HG03097 (cell line): ENCODE measurements around the gene ARGLU1.
"Not testable (repeated sequence)": the region's sequence is repeated elsewhere in the genome, so short reads cannot be mapped to it uniquely, and the experiment has no call there.

Experiments
- ATAC-seq: cut with Tn5 transposase; IDR thresholded peaks from one replicate; pipeline ENCODE4 v1.9.1; 2021; ENCODE audit not compliant: unreplicated experiment, low FRiP score

ARGLU1 gene, protein sequence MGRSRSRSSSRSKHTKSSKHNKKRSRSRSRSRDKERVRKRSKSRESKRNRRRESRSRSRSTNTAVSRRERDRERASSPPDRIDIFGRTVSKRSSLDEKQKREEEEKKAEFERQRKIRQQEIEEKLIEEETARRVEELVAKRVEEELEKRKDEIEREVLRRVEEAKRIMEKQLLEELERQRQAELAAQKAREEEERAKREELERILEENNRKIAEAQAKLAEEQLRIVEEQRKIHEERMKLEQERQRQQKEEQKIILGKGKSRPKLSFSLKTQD

DNA sequence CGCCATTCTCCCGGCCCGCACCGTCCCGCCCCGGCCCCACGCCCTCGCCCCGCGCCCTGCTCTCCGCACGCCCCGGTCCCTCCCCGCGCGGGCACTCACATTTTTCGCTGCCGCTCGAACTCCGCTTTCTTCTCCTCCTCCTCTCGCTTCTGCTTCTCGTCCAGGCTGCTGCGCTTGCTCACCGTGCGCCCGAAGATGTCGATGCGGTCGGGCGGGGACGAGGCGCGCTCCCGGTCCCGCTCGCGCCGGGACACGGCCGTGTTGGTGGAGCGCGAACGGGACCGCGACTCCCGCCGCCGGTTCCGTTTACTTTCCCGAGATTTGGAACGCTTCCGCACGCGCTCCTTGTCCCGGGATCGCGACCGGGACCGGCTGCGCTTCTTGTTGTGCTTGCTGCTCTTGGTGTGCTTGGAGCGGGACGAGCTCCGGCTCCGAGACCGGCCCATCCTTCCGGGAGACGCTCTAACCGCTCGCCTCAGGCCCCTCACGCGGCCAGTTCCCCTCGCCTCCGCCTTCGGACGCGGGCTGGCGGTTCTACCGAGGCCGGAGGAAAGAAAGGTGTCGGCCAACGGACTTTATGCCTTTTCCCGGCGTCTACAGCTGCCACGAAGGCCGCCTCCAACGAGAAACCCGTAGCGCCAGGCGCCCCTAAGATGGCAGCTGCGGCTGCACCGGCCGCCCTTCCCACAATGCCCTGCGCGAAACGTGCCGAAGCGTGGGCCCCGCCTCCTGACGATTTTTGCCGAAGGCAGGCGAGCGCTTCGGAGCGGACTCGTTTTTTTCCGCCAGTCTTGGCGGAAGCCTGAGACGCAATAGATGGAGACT lies at the start of gene ARGLU1:
Gene ARGLU1, minus strand, starts transcription at position 664 of the 825 bp plus-strand sequence. Its CDS starts 218 bp downstream, at position 446.
- peak; percentile 83 for ATAC-seq

DNA sequence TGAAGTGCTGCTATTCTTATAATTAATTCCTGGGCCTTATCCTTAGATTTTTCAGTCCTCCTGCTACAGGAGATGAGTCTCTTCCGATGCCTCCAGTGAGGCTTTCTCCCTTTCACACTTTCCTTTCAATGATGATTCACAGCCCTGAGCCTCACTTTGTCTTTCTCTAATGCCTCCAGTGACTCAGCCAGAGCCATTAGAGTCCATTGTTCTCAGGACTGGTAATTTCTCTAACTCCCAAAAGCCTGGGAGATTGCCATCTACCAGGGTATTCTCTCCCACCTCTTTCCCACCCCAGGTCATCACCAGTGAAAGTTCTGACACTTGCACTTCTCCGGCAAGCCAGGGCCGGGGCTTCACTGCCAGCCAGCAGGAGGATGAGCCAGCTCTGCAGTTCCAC lies 49.6 kb upstream of the ARGLU1 start:
- no peak for ATAC-seq

DNA sequence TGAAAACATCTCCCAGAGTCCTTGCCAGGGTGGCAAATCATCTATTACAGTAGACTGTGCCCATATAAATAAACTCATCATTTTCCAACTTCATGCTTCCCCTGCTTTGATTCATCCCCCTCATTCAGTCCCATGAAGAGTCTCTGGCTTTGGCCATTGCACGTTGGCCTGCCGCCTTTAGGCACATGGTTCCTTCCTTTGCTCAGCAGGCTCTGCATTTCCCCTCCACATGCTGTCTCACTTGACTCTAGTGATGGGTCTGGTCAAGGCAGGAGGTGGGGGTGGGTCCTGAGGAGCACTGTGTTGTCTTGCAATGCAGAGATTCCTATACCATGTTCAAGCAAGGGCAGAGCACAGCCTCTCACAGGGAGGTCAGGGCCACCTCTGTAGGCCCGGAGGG lies 48.8 kb upstream of the ARGLU1 start:
- no peak for ATAC-seq

DNA sequence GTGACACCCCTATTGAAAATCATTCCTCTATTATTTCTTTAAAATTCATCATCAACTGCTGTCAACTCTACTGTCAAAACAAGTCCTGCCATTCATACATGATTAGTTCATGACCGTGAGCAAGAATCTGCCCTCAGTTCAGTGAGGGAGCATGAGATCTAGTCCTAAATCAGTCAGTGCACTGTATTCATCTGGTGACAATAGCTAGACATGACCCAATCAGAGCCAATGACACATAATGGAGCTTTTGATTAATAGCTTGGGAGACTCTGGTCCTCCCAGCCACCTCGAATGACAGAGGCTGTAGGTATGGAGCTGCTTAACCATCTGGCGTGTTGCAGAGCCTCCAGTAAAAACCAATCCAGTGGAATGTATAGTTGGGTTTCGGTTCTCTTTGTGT lies 46.9 kb upstream of the ARGLU1 start:
- ATAC-seq = no peak

DNA sequence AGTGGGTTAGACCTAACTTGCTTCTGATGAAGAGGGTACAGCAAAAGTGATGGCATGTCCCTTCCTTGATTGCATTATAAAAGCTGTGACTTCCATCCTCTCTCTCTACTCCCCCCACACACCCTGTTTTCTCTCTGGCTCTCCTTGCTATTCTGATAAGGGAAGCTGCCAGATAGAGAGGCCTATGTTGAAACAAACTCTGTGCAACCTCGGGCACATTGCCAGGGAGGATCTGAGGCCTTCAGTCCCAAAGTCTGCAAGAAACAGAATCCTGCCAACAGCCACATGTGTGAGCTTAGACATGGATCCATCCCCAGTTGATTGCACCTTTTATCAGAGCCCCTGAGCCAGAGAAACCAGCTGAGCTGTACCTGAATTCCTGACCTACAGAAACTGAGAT lies 44.8 kb upstream of the ARGLU1 start:
- no peak for ATAC-seq

DNA sequence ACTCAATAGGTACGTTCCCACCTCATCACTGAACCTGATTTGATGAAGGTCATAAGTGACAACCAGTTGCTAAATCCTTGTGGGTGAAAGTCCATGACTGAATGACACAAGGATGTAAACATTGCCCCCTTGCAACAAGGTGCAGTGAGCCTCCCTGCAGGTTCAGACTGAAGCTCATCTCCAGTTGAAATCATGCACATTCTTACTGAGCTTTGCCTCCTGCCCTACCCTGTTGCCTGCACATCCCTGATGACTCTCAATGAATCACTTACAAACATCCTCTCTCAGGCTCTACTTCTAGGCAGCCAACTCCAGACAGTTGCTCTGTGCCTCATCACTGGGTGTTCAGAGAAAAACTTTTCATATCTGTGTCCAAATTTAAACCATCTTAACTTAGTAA lies 42.5 kb upstream of the ARGLU1 start:
- ATAC-seq = no peak

DNA sequence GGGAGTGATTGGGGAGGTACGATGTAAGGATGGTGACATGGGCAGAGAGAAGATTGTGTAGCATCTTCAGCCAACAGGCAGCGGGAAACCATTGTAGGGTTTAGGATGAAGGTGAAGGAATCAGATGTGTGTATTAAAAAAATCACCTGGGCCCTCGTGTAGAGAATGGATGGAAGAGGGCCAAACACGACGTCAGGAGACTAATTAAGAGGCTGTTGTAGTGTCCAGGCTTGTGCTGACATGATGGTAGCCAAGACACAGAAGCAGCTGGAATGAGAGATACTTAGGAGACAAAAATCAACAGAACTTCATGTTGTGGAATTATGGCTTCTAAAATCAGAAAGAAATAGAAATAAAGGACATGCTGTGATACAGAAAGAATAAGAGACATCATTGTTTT lies 41.2 kb upstream of the ARGLU1 start:
- no peak for ATAC-seq

DNA sequence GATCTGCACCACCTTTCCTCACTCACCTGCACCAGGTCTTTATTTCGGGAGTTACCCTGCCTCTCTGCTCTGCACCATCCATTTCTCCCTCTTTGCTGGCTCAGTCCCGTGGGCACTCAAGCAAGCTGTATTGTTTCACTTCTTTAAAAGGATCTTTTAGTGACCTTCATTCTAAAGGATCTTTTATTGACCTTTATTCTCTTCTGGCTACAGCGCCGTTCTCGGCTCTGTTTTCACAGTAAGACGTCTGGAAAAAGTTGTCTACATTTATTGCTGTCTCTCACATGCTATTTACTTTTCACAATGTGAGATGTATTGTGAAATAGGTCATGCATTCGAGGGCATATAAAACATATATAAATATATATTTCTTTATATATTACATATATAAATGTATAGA lies 35.6 kb upstream of the ARGLU1 start:
- no peak for ATAC-seq

DNA sequence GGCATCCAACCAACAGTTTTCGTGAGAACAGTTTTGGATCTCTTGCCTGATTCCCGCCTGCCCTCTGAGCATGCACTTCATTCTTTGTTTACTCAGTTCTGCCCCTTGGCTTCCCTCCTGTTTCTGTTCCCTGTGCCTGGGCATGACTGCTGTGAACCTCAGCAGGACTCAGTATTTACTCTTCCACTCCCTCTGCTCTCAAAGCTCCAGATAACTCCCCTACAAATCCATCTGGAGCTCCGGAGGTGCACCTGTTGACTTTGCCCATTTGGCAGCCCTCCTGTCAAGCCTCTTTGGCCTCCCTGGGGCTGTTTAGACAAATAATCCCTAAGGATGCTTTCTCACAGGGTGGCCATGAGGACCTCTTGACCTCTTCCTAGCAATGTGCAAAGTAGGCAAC lies 34.2 kb upstream of the ARGLU1 start:
- ATAC-seq = no peak

DNA sequence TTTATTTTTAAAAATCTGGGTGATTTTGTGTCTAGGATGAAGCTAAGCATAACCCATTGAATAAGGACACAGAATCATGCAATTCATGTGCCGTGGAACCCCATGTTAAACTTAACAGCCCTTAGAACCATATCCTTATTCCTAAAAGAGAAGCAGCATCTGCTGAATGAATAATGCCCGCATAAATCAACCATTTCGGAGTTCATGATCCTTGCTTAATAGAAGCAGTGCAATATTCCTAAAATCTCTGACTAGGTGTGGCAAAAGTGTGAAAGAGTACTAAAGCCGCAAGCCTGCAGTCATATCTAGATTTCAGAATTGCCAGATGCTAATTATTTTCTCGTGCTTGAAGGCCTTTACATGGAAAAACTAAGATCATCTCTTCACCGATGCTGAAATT lies 33.6 kb upstream of the ARGLU1 start:
- ATAC-seq = no peak

DNA sequence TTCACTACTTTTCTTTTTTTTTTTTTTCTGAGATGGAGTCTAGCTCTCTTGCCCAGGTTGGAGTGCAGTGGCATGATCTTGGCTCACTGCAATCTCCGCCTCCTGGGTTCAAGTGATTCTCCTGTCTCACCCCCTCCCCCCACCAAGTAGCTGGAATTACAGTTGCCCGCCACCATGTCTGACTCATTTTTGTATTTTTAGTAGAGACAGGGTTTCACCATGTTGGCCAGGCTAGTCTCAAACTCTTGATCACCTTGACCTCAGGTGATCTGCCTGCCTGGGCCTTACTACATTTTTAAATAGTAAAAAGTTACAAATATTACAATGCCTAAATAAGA lies 32.8 kb upstream of the ARGLU1 start:
- not testable (repeated sequence) for ATAC-seq

DNA sequence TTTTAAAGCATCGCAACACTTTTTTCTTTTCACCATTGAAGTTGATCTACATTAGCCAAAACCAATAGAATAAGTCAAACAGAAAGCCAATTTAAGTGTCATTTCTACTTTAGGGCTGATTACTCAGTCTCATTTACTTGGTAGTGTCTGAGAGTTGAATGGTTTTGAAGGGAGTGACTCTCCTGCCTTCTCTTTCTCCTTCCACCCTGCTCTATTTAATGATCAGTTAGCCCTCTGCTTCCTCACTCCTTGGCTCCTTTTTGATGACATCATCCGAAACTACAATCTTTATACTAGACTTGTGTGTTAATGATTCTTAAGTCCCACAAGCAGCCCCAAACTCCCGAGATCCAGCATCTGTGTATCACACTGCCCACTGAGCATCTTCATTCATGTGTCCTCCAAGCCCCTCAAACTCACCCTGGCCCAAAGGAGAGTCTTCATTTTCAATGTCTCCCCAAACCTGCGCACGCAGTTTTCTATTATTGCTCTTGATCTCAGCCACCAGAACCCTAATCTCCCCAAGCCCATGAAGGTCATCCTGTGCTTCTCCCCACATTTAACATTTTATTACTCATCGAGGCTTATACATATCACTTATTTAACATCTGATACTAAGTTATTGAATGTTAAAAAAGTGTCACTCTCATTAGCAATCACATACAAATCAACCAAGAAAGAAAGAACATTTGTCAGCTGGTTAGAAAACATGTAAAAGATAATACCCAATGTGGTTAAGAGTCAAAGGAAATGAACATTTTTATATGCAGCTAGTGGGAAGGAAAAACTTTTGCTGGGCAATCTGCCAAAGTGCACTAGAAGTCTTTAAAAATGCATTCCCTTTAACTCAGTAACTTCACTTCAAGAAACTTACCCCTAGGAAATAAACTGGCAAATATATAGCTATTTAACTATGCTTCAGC lies 32.2 kb upstream of the ARGLU1 start:
- ATAC-seq = no peak

DNA sequence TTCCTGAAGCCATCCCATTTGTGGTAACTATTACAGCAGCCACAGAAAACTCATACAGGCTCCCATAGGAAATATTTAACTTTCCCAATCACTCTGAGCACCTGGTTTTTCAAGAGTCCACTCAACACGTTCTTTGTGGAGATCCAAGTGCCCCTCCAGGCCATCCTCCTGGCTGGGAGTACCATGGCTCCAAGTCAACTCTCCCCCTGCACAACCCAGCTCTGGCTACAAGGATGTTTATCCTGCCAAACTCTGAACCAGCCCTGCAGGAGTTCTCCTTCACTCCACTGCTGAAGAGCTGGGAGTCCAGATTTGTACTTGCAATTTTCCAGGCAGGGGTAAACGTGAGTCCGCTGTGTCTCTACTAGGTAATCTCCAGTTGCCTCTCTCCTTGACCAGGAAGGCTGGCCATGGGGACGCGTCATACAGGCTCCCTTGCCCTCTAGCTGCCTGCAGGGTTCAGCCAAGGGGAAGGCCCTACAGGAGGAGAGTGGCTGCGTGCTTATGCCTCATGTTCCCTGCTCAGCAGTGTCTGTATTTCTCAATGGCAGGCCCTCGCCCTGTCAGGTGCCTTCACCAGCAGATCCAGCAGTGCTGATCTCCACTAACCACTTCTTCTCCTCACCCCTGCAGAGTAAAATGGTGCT lies 29.9 kb upstream of the ARGLU1 start:
- ATAC-seq = no peak

DNA sequence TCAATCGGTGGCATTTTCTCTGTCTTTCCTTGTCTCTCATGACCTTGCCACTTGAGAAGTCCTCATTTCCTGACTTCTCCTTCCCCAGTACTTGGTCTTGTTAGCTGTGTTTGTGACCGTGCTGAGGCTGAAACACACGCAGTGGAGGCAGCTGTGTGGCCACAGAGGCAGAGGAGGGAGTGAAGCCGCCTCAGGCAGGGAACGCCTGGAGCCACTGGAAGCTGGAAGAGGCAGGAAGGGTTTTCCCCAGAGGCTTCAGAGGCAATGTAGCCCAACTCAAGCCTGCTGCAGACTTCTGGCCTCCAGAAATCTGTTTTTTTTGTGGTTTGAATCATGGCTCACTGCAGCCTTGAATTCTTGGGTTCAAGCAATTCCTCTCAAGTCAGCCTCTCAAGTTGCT lies 29.2 kb upstream of the ARGLU1 start:
- ATAC-seq = no peak

DNA sequence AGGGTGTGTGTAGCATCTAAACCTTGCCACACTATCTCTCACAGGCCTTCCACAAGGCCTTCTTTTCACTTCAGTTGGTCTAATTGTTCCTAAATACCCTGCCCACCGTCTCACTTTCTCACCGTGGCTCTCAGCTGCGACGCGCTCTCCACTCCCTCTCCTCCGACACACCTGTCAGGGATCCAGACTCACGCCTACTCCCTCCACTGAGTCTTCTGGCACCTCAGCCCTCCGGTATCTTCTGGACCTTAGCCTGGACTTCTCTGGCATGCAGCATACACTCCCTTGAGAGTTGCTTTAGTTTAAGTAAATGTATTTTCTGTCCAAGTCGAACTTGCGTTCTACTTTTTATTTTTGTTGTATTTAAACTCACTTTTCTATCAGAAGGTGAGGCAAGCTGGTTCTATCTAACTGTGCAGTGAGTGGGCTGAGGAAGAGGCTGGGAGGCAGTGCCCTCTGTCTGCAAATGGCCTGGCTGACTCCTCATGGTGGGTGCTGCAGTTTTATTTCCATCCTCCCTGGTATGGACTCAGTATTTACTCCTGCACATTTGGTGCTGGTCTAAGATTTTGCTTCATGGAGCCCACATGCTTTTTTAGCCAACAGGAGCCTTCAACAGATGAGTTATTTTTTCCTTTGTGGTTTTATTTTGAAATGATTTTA lies 28.5 kb upstream of the ARGLU1 start:
- ATAC-seq = no peak

DNA sequence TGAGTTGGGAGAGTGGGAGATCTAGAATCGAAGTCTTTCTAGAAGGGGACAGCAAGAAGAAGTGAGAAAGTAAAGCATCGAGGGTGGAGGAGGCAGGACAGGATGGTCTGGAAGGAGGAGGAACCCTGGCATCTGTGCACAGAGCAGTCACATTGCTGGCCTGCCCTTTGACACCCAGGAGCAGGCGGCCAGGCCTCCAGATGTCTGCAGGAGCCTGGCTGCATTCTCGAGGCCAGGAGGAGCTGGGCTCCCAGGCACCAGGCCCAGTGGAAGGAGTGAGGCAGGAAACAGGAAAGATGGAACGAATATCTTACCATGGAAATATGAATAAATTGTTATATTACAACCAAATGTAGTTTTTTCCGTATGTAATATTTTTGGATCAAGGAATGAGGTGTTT lies 27.7 kb upstream of the ARGLU1 start:
- no peak for ATAC-seq

DNA sequence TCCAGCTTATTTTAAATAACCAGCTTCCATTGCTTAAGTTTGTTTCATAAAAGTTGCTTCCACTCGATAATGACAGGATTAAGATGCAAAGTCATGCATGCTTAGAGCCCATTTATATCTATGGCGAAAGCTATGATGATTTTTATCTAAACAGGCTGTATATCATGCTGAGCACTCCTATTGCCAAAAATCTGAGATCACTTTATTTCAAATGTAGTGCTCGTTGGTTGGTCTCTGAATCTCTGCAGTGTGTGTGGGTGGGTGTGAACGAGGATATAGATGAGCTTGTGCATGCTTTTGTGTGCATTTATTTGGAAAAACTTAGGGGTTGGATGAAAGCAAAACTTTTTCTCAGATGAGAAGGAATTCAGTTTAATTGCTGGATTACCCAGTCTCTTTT lies 27.0 kb upstream of the ARGLU1 start:
- no peak for ATAC-seq

DNA sequence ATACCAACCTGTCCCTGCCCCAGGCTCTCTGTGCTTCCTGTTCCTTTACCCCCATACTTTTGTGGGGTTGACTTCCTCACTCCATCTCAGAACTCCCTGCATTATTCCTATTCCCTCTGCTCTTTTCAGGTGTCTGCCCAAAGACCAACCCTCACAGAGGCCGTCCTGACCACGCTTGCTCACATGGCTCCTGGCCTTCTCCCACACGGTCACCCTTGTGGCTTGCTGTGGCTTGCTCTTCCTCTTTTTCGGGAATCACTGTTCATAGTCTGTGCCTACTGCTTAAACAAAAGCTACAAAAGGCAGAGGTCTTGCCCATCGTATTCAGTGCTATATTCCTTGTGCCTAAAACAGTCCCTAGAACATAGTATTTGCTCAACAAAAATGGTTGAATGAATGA lies 25.2 kb upstream of the ARGLU1 start:
- no peak for ATAC-seq

DNA sequence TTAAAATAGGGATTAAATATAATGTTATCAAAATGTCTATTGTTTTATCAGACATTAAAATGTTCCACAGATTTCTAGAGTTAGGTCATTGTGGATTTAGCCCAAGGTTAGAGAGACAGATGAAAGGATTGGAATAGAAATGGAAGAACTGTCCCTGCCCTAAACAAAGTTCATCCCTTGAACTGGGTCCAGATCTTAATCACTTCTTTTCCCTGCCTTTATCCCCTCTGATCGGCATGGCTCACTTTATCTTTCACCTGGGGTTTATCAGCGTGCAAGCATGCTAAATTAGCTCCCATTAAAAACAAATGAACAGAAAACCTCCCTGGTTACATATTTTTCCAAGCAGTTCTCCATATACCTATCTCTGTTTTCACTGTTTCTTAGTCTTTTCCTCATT lies 23.4 kb upstream of the ARGLU1 start:
- ATAC-seq = no peak

DNA sequence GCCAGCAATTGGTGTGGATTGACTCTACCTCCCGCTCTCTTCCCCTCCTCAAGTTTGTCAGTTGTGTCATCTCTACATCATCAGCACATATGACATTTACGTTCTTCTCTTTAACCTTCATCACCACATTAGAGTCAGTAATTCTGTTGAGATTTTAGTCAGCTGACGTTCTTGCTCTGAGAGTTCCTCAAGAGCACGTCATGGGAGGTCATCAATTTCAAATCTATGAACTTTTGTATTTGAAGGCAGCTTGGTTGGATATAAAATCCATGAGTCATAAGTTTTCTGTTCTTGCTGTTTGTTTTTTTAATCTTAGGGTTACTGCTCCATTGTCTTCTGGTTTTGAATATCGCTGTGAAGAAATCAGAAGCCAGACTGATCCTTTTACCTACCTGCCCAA lies 21.8 kb upstream of the ARGLU1 start:
- ATAC-seq = no peak
